Measurements from ENCODE around the gene PLEKHJ1.

DNA sequence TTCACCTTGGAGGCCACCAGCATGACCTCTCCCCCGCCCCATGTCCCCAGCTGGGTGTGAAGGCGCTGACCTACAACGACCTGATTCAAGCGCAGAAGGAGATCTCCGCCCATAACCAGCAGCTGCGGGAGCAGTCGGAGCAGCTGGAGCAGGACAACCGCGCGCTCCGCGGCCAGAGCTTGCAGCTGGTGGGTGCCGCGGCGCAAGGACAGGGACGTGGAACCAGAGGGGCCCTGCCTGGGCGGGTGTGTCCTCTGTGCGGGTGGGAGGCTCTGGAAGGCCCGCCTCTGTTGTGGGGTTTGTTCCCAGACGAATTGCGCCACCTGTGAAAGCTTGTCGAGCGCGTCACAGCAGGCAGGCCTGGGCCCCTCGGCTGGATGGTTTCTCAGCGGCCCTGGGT, 22.3 kb downstream of the PLEKHJ1 start:
- TF ChIP-seq, protein P1, sequence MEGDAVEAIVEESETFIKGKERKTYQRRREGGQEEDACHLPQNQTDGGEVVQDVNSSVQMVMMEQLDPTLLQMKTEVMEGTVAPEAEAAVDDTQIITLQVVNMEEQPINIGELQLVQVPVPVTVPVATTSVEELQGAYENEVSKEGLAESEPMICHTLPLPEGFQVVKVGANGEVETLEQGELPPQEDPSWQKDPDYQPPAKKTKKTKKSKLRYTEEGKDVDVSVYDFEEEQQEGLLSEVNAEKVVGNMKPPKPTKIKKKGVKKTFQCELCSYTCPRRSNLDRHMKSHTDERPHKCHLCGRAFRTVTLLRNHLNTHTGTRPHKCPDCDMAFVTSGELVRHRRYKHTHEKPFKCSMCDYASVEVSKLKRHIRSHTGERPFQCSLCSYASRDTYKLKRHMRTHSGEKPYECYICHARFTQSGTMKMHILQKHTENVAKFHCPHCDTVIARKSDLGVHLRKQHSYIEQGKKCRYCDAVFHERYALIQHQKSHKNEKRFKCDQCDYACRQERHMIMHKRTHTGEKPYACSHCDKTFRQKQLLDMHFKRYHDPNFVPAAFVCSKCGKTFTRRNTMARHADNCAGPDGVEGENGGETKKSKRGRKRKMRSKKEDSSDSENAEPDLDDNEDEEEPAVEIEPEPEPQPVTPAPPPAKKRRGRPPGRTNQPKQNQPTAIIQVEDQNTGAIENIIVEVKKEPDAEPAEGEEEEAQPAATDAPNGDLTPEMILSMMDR (IDR thresholded peaks at IDR 0.05) = no peak
- TF ChIP-seq POLR2AphosphoS5 (IDR thresholded peaks at IDR 0.05) = no peak
- TF ChIP-seq POLR2A (IDR thresholded peaks at IDR 0.05) = no peak

All from sigmoid colon (tissue), 4 donors.